Gastrocnemius medialis (tissue), 4 donors: ENCODE results near the gene ITPR3. TPM values are rescaled to one million over a fixed set of nuclear protein-coding genes. Genes with fewer than 3 reads are reported as not detected.

ENCODE experiments used
- ATAC-seq, 2 donors: fragments of 150-250 bp; one replicate each; pipeline ENCODE4 v1.9.1; 2016
- DNase-seq, 2 donors: peaks; one replicate each; pipeline ENCODE4 v3.0.0-alpha.2; 2019
- H3K27ac ChIP-seq, 4 donors: fragments of 200-600 bp; sonication (generic); 1 replicate in 1 of 4; 2 replicates in 3 of 4; pipeline ENCODE4 v1.5.1; 2016 to 2018; ENCODE audit warnings: mild to moderate bottlenecking in 2 of 4, moderate library complexity in 1 of 4
- H3K27me3 ChIP-seq, 3 donors: fragments of 200-600 bp; sonication (generic) in 2 of 3; 1 replicate in 1 of 3; 2 replicates in 2 of 3; pipeline versions ENCODE4 v1.5.1 to v1.6.0; 2016 to 2019; ENCODE audit warnings: mild to moderate bottlenecking in 1 of 3, moderate library complexity in 1 of 3
- H3K36me3 ChIP-seq, 2 donors: fragments of 200-600 bp; sonication (generic) in 1 of 2; one replicate each; pipeline ENCODE4 v1.5.1; 2017 to 2018
- H3K4me1 ChIP-seq, 2 donors: fragments of 200-600 bp; sonication (generic) in 1 of 2; one replicate each; pipeline ENCODE4 v1.5.1; 2016 to 2017; ENCODE audit warnings: mild to moderate bottlenecking in 2 of 2
- H3K4me3 ChIP-seq, 4 donors: fragments of 200-600 bp; sonication (generic) in 3 of 4; 1 replicate in 1 of 4; 2 replicates in 3 of 4; pipeline ENCODE4 v1.5.1; 2016 to 2019; ENCODE audit warnings: mild to moderate bottlenecking in 2 of 4
- H3K9me3 ChIP-seq, 3 donors: fragments of 200-600 bp; sonication (generic) in 2 of 3; 1 replicate in 1 of 3; 2 replicates in 2 of 3; pipeline ENCODE4 v1.5.1; 2016 to 2019
- POLR2A ChIP-seq, 2 donors: fragments of 450-650 bp; IDR thresholded peaks; one replicate each; pipeline ENCODE4 v1.6.1; 2017; ENCODE audit warnings: antibody characterized with exemption in 2 of 2, mild to moderate bottlenecking in 2 of 2, moderate library complexity in 2 of 2
- in situ Hi-C, 4 donors: fragments of 200-750 bp; cut with MboI; loops; one replicate each; pipeline versions ENCODE4 v1.15.0 to v1.8.0; 2017; ENCODE audit warnings: low sequenced_read_pairs in 4 of 4
- intact Hi-C: fragments of 100-400 bp; cut with DNase I; formaldehyde crosslinking; loops from one replicate; pipeline ENCODE4 v1.15.1; 2023; ENCODE audit warnings: low total_unique reads
- total RNA-seq, 4 donors: library from RNA; depleted of rRNA; stranded (reverse); fragments of >200 nt; gene quantifications; one replicate each; pipeline versions ENCODE4 v1.1.0 to v1.2.3, GENCODE V29; 2016
- TF ChIP-seq, protein P1 (sequence below), 5 experiments: fragments of 450-650 bp in 3 of 5; fragments of 200-600 bp in 2 of 5; sonication (generic) in 2 of 5; IDR thresholded peaks in 4 of 5; conservative IDR thresholded peaks in 1 of 5; 1 replicate in 4 of 5; 2 replicates in 1 of 5; pipeline ENCODE4 v1.5.1; 2016 to 2019; ENCODE audit warnings: antibody characterized with exemption in 5 of 5, mild to moderate bottlenecking in 3 of 5, moderate library complexity in 3 of 5

Gene ITPR3
- total RNA-seq, 4 donors from 2014 or later = 1.9 to 6.8 (median 4.2) TPM

DNA sequence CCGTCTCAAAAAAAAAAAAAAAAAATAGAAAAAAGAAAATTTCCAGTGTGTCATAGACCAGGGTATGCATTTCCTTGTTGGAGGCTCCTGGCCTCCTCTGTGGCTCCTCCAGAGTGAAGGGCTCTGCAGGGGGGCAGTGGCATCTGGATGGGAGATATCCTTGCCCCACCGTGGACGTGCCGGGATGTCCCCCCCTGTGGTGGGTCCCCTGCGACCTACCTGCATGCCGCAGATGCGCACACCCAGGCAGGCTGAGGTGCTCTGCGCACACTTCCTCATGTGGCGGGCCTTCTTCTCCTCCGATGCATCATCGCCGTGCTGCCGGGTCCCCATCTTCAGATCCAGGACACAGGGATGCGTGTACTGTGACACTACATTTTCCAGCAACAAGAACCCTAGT is 104.1 kb downstream of the ITPR3 start:
- Histone ChIP-seq H3K4me3 (no peak overlapping the region), H3K36me3 (peaks cover 6 to 53% of the 10 kb centered on the region in 2 donors), H3K4me1 (peaks cover 35 to 42% of the 10 kb centered on the region in 2 donors), H3K27me3 (no peaks in the 10 kb centered on the region), H3K9me3 (no peaks in the 10 kb centered on the region), H3K27ac (peak overlapping the region; percentile 98 to 100 (median 100))
- no peak for DNase-seq
- intact Hi-C loops (loop anchor here (10.0 kb wide), 1 partner anchor 410 kb away; the partner anchor contains the start of genes TAPBP and ZBTB22), in situ Hi-C loops (loop anchor here in 1 of 4 donors (25.0 kb wide), 1 partner anchor 562 kb away; no protein-coding TSS in a partner anchor)
- TF ChIP-seq, protein P1, sequence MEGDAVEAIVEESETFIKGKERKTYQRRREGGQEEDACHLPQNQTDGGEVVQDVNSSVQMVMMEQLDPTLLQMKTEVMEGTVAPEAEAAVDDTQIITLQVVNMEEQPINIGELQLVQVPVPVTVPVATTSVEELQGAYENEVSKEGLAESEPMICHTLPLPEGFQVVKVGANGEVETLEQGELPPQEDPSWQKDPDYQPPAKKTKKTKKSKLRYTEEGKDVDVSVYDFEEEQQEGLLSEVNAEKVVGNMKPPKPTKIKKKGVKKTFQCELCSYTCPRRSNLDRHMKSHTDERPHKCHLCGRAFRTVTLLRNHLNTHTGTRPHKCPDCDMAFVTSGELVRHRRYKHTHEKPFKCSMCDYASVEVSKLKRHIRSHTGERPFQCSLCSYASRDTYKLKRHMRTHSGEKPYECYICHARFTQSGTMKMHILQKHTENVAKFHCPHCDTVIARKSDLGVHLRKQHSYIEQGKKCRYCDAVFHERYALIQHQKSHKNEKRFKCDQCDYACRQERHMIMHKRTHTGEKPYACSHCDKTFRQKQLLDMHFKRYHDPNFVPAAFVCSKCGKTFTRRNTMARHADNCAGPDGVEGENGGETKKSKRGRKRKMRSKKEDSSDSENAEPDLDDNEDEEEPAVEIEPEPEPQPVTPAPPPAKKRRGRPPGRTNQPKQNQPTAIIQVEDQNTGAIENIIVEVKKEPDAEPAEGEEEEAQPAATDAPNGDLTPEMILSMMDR (IDR thresholded peaks at IDR 0.05 in 4 of 5, conservative IDR thresholded peaks at IDR 0.05 in 1 of 5) = no peak
- TF ChIP-seq POLR2A (IDR thresholded peaks at IDR 0.05) = peak in 1 of 2 donors; percentile 8
- ATAC-seq = no peak

DNA sequence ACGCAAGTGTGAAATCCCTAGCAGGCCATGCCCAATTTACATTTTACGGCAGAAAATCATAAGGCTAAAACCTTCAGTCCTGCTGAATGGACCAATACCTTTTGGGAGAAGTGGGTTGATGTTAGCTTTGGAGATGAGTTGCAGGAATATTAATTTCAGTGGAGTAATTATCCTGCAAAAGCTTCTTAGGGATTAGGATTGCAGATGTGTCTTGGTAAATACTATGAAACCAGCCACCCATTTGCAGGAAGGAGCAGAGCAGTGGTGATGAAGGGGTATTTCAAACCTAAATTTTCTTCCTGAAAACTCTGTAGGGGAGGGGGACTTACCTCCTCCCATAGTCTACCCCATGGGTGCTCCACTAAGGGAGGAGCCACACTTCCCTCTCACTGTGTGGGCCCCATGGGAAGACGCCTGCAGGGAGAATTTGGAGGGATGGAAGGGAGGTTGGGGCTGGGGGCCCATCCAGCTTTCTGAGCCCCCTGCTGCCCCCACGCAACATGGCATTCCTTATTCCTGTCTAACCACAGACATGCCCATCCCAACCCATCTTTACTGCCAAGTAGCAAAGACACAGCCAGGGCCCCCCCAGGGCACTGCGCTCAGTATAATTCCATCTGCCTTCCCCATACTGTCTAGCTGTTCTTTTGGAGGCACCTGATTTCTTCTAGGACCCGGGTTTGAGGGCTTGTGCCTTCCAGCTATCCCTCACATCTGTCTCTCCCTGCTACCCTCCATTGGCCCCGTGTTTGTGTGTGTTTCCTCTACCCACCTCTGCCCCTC is 105.0 kb downstream of the ITPR3 start:
- Histone ChIP-seq H3K27ac (peak overlapping the region; percentile 98 to 100 (median 100)), H3K9me3 (no peaks in the 10 kb centered on the region), H3K36me3 (peaks cover 6 to 53% of the 10 kb centered on the region in 2 donors), H3K4me3 (no peak overlapping the region), H3K4me1 (peaks cover 38 to 49% of the 10 kb centered on the region in 2 donors), H3K27me3 (no peaks in the 10 kb centered on the region)
- intact Hi-C loops = loop anchor here (10.0 kb wide), 1 partner anchor 411 kb away; the partner anchor contains the start of genes TAPBP and ZBTB22
- no peak for DNase-seq
- no peak for ATAC-seq
- in situ Hi-C loops = loop anchor here in 1 of 4 donors (25.0 kb wide), 1 partner anchor 561 kb away; no protein-coding TSS in a partner anchor
- TF ChIP-seq POLR2A (IDR thresholded peaks at IDR 0.05) = no peak
- TF ChIP-seq, protein P1 (IDR thresholded peaks at IDR 0.05 in 4 of 5, conservative IDR thresholded peaks at IDR 0.05 in 1 of 5) = no peak

DNA sequence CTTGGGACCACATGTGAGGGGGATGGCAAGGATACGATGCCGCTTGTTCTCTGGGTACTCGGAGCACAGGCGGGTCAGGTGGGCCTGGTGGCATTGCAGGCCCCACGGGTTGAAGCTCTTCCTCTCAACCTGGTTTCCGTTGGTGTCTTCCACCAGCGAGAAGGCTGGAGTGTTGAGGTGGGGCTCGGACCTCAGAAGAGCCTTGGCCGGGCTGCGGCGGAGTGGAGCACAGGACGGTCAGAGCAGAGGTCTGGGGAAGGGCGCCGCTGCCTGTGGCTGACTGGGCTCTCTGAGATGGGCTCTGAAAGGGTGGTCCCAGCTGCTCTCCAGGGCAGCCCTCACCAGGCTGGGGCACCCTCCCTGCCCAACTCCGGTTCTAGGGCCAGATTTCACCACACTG is 105.6 kb downstream of the ITPR3 start:
- TF ChIP-seq, protein P1 (IDR thresholded peaks at IDR 0.05 in 4 of 5, conservative IDR thresholded peaks at IDR 0.05 in 1 of 5) = no peak
- no peak for TF ChIP-seq POLR2A (IDR thresholded peaks at IDR 0.05)
- intact Hi-C loops = loop anchor here (10.0 kb wide), 1 partner anchor 412 kb away; the partner anchor contains the start of genes TAPBP and ZBTB22
- H3K4me3 ChIP-seq = no peak overlapping the region
- H3K4me1 ChIP-seq = peaks cover 45 to 55% of the 10 kb centered on the region in 2 donors
- in situ Hi-C loops = loop anchor here in 1 of 4 donors (25.0 kb wide), 1 partner anchor 561 kb away; no protein-coding TSS in a partner anchor
- H3K9me3 ChIP-seq = no peaks in the 10 kb centered on the region
- DNase-seq (no peak), ATAC-seq (no peak)
- H3K27me3 ChIP-seq = no peaks in the 10 kb centered on the region
- H3K27ac ChIP-seq = peak overlapping the region; percentile 98 to 100 (median 100)
- H3K36me3 ChIP-seq = peaks cover 6 to 52% of the 10 kb centered on the region in 2 donors

DNA sequence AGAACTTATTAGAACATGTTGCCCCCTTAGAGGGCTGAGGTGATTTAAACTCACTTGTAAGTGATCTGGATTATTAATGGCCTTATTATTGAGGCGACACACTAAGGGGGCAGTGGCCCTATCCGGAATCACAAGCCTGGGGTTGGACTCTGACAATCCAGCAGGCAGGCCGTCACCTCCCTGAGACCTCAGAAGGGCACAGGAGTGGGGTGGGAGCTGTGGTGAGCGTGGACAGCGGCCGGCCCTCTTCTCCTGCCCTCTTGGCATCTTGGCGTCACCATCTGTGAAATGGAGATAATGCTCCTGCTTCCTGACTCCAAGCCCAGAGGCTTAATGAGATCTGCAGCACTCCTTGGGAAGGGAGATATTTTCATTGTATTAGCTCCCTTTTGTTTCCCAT is 106.0 kb downstream of the ITPR3 start:
- intact Hi-C loops (loop anchor here (10.0 kb wide), 1 partner anchor 412 kb away; the partner anchor contains the start of genes TAPBP and ZBTB22), in situ Hi-C loops (loop anchor here in 1 of 4 donors (25.0 kb wide), 1 partner anchor 560 kb away; no protein-coding TSS in a partner anchor)
- Histone ChIP-seq H3K27me3 (no peaks in the 10 kb centered on the region), H3K27ac (peak overlapping the region; percentile 98 to 100 (median 100)), H3K36me3 (peaks cover 6 to 48% of the 10 kb centered on the region in 2 donors), H3K4me1 (peaks cover 46 to 58% of the 10 kb centered on the region in 2 donors), H3K4me3 (no peak overlapping the region), H3K9me3 (no peaks in the 10 kb centered on the region)
- no peak for DNase-seq
- no peak for TF ChIP-seq POLR2A (IDR thresholded peaks at IDR 0.05)
- TF ChIP-seq, protein P1 (IDR thresholded peaks at IDR 0.05 in 4 of 5, conservative IDR thresholded peaks at IDR 0.05 in 1 of 5) = no peak
- ATAC-seq = no peak
